ENCODE data around the gene TAS2R19.
"Not testable (repeated sequence)": the region's sequence is repeated elsewhere in the genome, so short reads cannot be mapped to it uniquely, and the experiment has no call there.

TAS2R19 gene

GRCh38 chr12:11022520-11022919 is at the start of gene TAS2R19:
Gene TAS2R19 (minus strand): TSS chr12:11022620. CDS start chr12:11022571, 49 bp downstream.
- no peak within 1 kb of the TSS for H3K27ac ChIP-seq
- TF ChIP-seq ZFX (IDR thresholded peaks at IDR 0.05; ENCODE audit: borderline replicate concordance) (no peak), CTCF (IDR thresholded peaks at IDR 0.05) (no peak)

GRCh38 chr12:11071414-11071813 is 49.0 kb upstream of the TAS2R19 start:
- TF ChIP-seq ZFX (IDR thresholded peaks at IDR 0.05; ENCODE audit: borderline replicate concordance) (no peak), CTCF (IDR thresholded peaks at IDR 0.05) (no peak)
- no peak overlapping the region for H3K27ac ChIP-seq

- no peak overlapping the region for H3K27ac ChIP-seq
- TF ChIP-seq CTCF (IDR thresholded peaks at IDR 0.05) (no peak), ZFX (IDR thresholded peaks at IDR 0.05; ENCODE audit: borderline replicate concordance) (no peak)
These were observed 48.6 kb upstream of the TAS2R19 start for GRCh38 chr12:11070999-11071398.

GRCh38 chr12:11069854-11070365 is 47.5 kb upstream of the TAS2R19 start:
- H3K27ac ChIP-seq, result no peak overlapping the region
- TF ChIP-seq CTCF (IDR thresholded peaks at IDR 0.05) (no peak), ZFX (IDR thresholded peaks at IDR 0.05; ENCODE audit: borderline replicate concordance) (no peak)

- TF ChIP-seq CTCF (IDR thresholded peaks at IDR 0.05) (no peak), ZFX (IDR thresholded peaks at IDR 0.05; ENCODE audit: borderline replicate concordance) (no peak)
- H3K27ac ChIP-seq, result no peak overlapping the region
These were observed 45.1 kb upstream of the TAS2R19 start for GRCh38 chr12:11067514-11067913.

GRCh38 chr12:11062194-11062593 is 39.8 kb upstream of the TAS2R19 start, which contains the start of gene TAS2R46:
Gene TAS2R46 (minus strand): TSS chr12:11062294. CDS start chr12:11062294, 0 bp downstream.
- not testable (repeated sequence) for H3K27ac ChIP-seq

GRCh38 chr12:11059784-11060183 is 37.4 kb upstream of the TAS2R19 start:
- TF ChIP-seq ZFX (IDR thresholded peaks at IDR 0.05; ENCODE audit: borderline replicate concordance) (no peak), CTCF (IDR thresholded peaks at IDR 0.05) (no peak)
- H3K27ac ChIP-seq, result no peak overlapping the region

- no peak for TF ChIP-seq ZFX (IDR thresholded peaks at IDR 0.05; ENCODE audit: borderline replicate concordance)
- TF ChIP-seq CTCF (IDR thresholded peaks at IDR 0.05), result no peak
These were observed 36.6 kb upstream of the TAS2R19 start for GRCh38 chr12:11059041-11059440.

More at GRCh38 chr12:11059041-11059440, 36.6 kb upstream of the TAS2R19 start:
- H3K27ac ChIP-seq, result no peak overlapping the region

Data from 22Rv1 (cell line).